Gastrocnemius medialis (tissue), 4 donors: ENCODE measurements around the gene PABPC3.

Experiments used
- CTCF ChIP-seq, 5 experiments: fragments of 450-650 bp in 3 of 5; fragments of 200-600 bp in 2 of 5; sonication (generic) in 2 of 5; IDR thresholded peaks in 4 of 5; conservative IDR thresholded peaks in 1 of 5; 1 replicate in 4 of 5; 2 replicates in 1 of 5; pipeline ENCODE4 v1.5.1; 2016 to 2019; ENCODE audit warnings: antibody characterized with exemption in 5 of 5, mild to moderate bottlenecking in 3 of 5, moderate library complexity in 3 of 5
- POLR2A ChIP-seq, 2 donors: fragments of 450-650 bp; IDR thresholded peaks; one replicate each; pipeline ENCODE4 v1.6.1; 2017; ENCODE audit warnings: antibody characterized with exemption in 2 of 2, mild to moderate bottlenecking in 2 of 2, moderate library complexity in 2 of 2

- TF ChIP-seq CTCF (IDR thresholded peaks at IDR 0.05 in 4 of 5, conservative IDR thresholded peaks at IDR 0.05 in 1 of 5) (no peak), POLR2A (IDR thresholded peaks at IDR 0.05) (no peak)
These were observed 28.9 kb upstream of the PABPC3 start for GRCh38 chr13:25067064-25067463.
